Adrenal gland (tissue), 12 donors: Measurements from ENCODE around the gene ZNF747. TPM values are rescaled to one million over a fixed set of nuclear protein-coding genes. Genes with fewer than 3 reads are reported as not detected.

Experiments used
- DNase-seq, 7 donors: peaks; one replicate each; pipeline ENCODE4 v3.0.0-alpha.2; 2019 to 2020
- H3K27ac ChIP-seq, 5 donors: fragments of 200-600 bp; sonication (generic) in 4 of 5; 1 replicate in 3 of 5; 2 replicates in 2 of 5; pipeline versions ENCODE4 v1.5.1 to v1.8.0; 2016 to 2020; ENCODE audit warnings: mild to moderate bottlenecking in 1 of 5
- H3K27me3 ChIP-seq: fragments of 200-600 bp; 2 replicates; pipeline ENCODE4 v1.8.0; 2021
- H3K36me3 ChIP-seq, 2 donors: fragments of 200-600 bp; replicated peaks in 1 of 2; 1 replicate in 1 of 2; 2 replicates in 1 of 2; pipeline versions ENCODE4 v1.5.1 to v1.8.0; 2018 to 2022
- H3K4me1 ChIP-seq, 2 donors: fragments of 200-600 bp; replicated peaks in 1 of 2; 1 replicate in 1 of 2; 2 replicates in 1 of 2; pipeline versions ENCODE4 v1.5.1 to v1.8.0; 2018 to 2021
- H3K4me3 ChIP-seq, 4 donors: fragments of 200-600 bp; sonication (generic) in 3 of 4; one replicate each; pipeline ENCODE4 v1.5.1; 2016 to 2018
- H3K9me3 ChIP-seq, 3 donors: fragments of 200-600 bp; sonication (generic) in 1 of 3; replicated peaks in 1 of 3; 1 replicate in 2 of 3; 2 replicates in 1 of 3; pipeline versions ENCODE4 v1.5.1 to v1.8.0; 2016 to 2021
- POLR2A ChIP-seq, 2 donors: fragments of 450-650 bp; IDR thresholded peaks; one replicate each; pipeline ENCODE4 v1.6.1; 2017; ENCODE audit warnings: antibody characterized with exemption in 2 of 2, mild to moderate bottlenecking in 2 of 2, moderate library complexity in 1 of 2
- WGBS, 4 donors: extraction: QIAGEN DNeasy Blood & Tissue Kit in 2 of 4; methylation state at CpG; one replicate each; pipeline versions ENCODE4 v1.1.5 to v1.1.7; 2013 to 2017; 5-methylcytosine and 5-hydroxymethylcytosine counted together
- intact Hi-C, 2 donors: fragments of 100-400 bp; cut with DNase I; formaldehyde crosslinking; loops; one replicate each; pipeline versions ENCODE4 v1.14.1 to v1.15.0; 2022 to 2023
- polyA plus RNA-seq, 3 donors: library from polyadenylated mRNA; stranded (reverse); fragments of 200-250 nt in 2 of 3; fragments of 350-450 nt in 1 of 3; fragmentation: Illumina TruSeq in 1 of 3; extraction: RNeasy Lipid Tissue Mini Kit (QIAGEN cat#74804) in 1 of 3; gene quantifications; one replicate each; pipeline ENCODE4 v1.2.3, GENCODE V29; 2013 to 2014
- total RNA-seq, 9 donors: library from RNA; depleted of rRNA in 4 of 9; stranded (reverse); fragments of >200 nt in 4 of 9; fragments of 120-200 nt in 1 of 9; fragmentation: NEBNext Ultra II Directional in 1 of 9; extraction: Animal tissue kit (Norgen Biotek cat#: 25700) in 1 of 9; gene quantifications; one replicate each; pipeline versions ENCODE4 v1.1.0 to v1.2.4, GENCODE V29; 2013 to 2023
- TF ChIP-seq, protein P1 (sequence below), 6 experiments: fragments of 450-650 bp in 4 of 6; fragments of 200-600 bp in 2 of 6; sonication (generic) in 1 of 6; IDR thresholded peaks; 1 replicate in 5 of 6; 2 replicates in 1 of 6; pipeline versions ENCODE4 v1.5.1 to v1.8.0; 2016 to 2021; ENCODE audit warnings: antibody characterized with exemption in 6 of 6, mild to moderate bottlenecking in 2 of 6, moderate library complexity in 1 of 6
- donor health status: healthy with polysubstance abuse.
- donor health status: Bipolar disorder and iron deficiency.
- donor health status: DM: yes; HTN: yes; CAD: no.
- donor health status: DM: no; HTN: no; CAD: no.
- donor health status: DM: no; HTN: no; CAD: no.
- donor health status: DM: yes; HTN: yes; CAD: no.

ZNF747 gene
- total and polyA plus RNA-seq, 12 donors, result 7.7 to 19.9 (median 13.9) TPM

DNA sequence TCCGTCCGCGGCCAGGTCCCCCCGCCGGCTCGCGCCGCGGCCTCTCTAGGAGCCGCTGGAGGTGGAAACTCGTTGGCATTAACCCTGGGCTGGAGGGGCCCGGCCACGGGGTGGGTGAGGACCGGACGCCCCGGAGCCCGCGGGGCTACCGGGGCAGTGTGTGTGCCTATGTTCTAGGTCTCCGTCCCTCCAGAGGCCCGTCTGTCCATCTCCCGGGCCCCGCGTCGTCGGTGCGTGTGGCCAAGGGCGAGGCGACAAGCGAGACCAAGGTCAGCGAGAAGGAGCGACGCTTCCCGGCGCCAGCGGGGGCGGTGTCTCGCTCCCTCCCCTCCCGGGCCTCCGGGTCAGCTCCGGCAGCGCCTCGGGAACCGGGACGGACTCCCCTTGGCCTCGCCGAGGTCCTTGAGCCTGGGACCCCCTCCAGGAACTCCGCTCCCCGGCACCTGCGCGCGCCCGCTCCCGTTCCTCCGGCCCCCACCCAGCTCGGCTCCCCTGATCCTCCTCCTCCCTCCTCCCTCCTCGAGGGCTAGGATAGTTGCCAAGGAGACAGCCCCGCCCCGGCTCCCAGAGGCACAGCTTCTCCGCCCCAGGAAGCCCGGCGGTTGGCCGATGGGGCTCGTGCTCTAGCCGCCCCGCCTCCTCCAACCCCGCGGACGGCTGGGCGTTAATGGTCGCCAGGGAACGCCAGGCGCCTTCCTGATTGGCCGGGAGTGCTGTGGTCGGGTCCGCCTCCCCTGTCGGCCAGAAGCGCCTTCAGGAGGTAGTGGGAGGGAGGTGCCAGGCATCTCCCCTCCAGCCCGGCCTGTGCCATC, 7.6 kb downstream of the ZNF747 start:
- DNase-seq, result peak; percentile 98 to 99 (median 99)
- 0% methylated on average over 71 to 79 of the region's 79 CpGs; no CpG with 5 or more reads in 2 of the 4 donors for WGBS, 4 donors
- TF ChIP-seq, protein P1, sequence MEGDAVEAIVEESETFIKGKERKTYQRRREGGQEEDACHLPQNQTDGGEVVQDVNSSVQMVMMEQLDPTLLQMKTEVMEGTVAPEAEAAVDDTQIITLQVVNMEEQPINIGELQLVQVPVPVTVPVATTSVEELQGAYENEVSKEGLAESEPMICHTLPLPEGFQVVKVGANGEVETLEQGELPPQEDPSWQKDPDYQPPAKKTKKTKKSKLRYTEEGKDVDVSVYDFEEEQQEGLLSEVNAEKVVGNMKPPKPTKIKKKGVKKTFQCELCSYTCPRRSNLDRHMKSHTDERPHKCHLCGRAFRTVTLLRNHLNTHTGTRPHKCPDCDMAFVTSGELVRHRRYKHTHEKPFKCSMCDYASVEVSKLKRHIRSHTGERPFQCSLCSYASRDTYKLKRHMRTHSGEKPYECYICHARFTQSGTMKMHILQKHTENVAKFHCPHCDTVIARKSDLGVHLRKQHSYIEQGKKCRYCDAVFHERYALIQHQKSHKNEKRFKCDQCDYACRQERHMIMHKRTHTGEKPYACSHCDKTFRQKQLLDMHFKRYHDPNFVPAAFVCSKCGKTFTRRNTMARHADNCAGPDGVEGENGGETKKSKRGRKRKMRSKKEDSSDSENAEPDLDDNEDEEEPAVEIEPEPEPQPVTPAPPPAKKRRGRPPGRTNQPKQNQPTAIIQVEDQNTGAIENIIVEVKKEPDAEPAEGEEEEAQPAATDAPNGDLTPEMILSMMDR (IDR thresholded peaks at IDR 0.05), result peak in 5 of 6 experiments; percentile 14 to 53 (median 45)
- TF ChIP-seq POLR2A (IDR thresholded peaks at IDR 0.05), result peak; percentile 42 to 71
- Histone ChIP-seq H3K27me3 (no peaks in the 10 kb centered on the region), H3K27ac (peak overlapping the region; percentile 94 to 98 (median 95)), H3K4me3 (peak overlapping the region in 3 of 4 donors; percentile 35 to 86 (median 51)), H3K4me1 (peaks cover 7 to 13% of the 10 kb centered on the region in 2 donors), H3K36me3 (peaks cover 0 to 7% of the 10 kb centered on the region in 2 donors), H3K9me3 (no peaks in the 10 kb centered on the region)
- intact Hi-C loops, result loop anchor here (5.0 to 10.0 kb wide), 2 partner anchors 80 to 82 kb away; partner anchors contain the start of gene SEPHS2 (in 2 of the 2)

DNA sequence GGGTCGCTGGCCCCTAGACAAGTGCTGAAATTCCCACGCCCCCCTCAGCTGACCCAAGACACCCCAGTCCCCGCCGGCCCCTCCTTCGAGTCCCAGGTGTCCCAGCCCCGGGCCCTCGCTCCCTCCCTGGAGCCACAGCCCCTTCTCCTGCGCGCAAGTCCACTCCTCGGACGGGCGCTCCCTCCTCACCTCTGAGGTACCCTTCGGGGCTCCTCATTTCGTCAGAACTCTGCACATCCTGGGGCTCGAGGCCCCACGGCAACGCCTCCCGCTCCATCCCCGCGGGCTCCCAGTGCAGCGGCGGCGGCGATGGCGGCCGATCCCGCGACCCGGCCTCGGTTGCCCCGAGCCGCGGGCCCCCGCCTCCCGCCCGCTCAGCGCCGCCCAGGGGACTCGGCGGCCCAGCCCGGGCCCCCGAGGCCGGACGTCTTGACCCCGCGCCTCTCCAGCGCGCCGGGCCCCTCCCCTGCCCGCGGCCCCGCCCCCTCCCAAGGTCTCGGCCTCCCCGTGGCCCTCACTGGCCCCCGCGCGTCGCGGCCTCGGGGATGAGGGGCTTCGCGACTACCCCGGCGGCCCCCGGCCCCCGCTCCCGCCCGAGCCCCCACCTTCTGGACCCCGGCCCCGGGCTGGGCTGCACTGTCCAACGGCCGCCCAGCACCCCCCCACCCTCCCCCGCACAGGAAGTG, 8.4 kb downstream of the ZNF747 start, which contains the start of gene ZNF768:
TSS of gene ZNF768 (minus strand) at position 430 of the 686 bp plus-strand sequence. CDS start at position 277, 153 bp downstream.
- intact Hi-C loops, result loop anchor here (5.0 to 10.0 kb wide), 2 partner anchors 79 to 81 kb away; partner anchors contain the start of gene SEPHS2 (in 2 of the 2)
- TF ChIP-seq, protein P1 (IDR thresholded peaks at IDR 0.05), result no peak
- peak in 1 of 2 donors; percentile 55 for TF ChIP-seq POLR2A (IDR thresholded peaks at IDR 0.05)

DNA sequence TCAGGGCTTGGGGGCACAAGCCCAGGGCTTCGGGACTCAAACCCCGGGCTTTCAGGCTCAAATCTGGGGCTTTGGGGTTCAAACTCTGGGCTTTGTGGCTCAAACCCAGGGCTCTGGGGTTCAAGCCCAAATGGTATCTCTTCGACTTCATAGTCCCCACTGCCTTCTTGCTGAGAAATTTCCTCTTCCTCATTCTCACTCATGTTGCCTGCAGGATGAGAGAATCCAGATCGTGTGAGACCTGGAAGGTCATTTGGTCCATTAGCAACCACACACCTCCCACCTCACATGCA, 8.9 kb downstream of the ZNF747 start:
- TF ChIP-seq, protein P1 (IDR thresholded peaks at IDR 0.05), result no peak
- no peak for TF ChIP-seq POLR2A (IDR thresholded peaks at IDR 0.05)
- Histone ChIP-seq H3K27ac (peak overlapping the region in 4 of 5 donors; percentile 94 to 98 (median 96)), H3K4me3 (peak overlapping the region in 2 of 4 donors; percentile 51 to 86), H3K27me3 (no peaks in the 10 kb centered on the region), H3K36me3 (no peaks in the 10 kb centered on the region), H3K4me1 (peaks cover 7 to 13% of the 10 kb centered on the region in 2 donors), H3K9me3 (no peaks in the 10 kb centered on the region)
- WGBS, 4 donors, result 53 to 56% (median 55%) methylated on average over 4 of the region's 4 CpGs
- DNase-seq, result no peak
- intact Hi-C loops, result loop anchor here (5.0 to 10.0 kb wide), 2 partner anchors 78 to 81 kb away; partner anchors contain the start of gene SEPHS2 (in 2 of the 2)

More for the DNA sequence above, 8.4 kb downstream of the ZNF747 start, which contains the start of gene ZNF768:
- Histone ChIP-seq H3K4me3 (peak within 1 kb of the TSS in 3 of 4 donors; percentile 35 to 86 (median 51)), H3K27ac (peak within 1 kb of the TSS; percentile 94 to 98 (median 95)), H3K36me3 (no peaks in the 10 kb centered on the region), H3K4me1 (peaks cover 7 to 13% of the 10 kb centered on the region in 2 donors), H3K27me3 (no peaks in the 10 kb centered on the region), H3K9me3 (no peaks in the 10 kb centered on the region)
- DNase-seq, result peak in 6 of 7 donors; percentile 45 to 70 (median 56)
- WGBS, 4 donors, result 1 to 5% (median 1%) methylated on average over 4 to 70 of the region's 73 CpGs; no CpG with 5 or more reads in 1 of the 4 donors
